Femur (tissue), 1 donor: Measurements from ENCODE around the gene ENO3.

Experiments
- DNase-seq: peaks from one replicate; pipeline ENCODE4 v3.0.0-alpha.2; 2017

The ENO3 gene

DNA sequence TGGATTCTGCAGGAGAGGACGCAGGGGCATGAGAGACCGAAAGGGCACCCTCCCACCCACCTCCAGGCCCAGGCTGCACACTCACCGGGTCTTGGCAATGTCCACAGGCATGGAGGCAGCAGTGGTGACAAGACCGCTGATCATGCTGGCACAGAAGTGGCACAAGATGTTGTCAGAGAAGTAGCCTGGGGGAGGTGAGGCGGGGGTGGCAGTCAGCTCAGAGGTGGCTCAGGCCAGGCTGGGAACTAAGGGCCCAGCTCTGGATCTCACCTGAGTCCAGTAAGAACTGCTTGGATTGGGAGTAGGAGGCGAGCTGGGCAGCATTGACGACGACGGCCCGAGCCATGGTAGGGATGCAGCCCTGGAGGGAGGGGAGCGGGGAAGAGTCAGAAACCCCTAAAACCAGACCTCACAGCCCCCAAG, 12.8 kb upstream of the ENO3 start:
- no peak for DNase-seq

DNA sequence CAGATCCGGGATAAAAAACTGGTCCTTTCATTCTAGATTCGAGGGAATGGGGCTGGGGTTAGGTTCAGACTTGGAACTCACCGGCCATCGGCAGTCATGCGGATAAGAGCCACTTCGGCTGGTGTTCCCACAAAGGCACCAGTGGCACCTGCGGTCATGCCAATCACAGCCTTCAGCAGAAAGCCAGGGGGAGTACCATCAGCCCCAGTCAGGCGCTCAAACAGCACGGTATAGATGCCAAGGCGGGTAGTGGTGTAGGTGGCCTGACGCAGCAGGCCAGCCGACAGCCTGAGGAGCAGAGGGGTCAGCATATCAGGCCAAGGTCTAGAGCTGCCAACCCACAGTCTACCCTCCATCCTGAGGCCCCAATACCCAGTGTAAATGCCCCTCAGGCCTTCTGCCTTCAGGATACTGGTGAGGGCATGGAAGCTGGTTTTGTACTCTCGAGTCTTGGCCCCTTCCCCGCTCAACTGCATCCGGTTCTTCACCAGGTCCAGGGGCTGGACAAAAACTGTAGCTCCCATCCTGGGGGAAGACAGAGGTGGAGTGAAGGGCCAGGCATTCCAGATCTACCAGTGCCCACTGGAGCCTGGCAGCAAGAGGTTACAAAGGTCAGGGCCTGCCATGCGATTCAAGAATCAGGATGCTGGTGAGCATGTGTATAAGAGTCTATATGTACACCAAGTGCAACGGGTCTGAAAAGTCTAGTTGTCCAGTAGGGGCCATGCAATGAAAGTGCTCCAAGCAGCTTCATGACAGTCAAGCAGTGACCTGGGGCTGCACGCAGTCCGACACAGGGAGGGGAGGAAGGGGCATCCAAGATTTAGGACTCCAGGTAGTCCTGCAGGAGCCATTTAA, 12.0 kb upstream of the ENO3 start:
- DNase-seq: no peak

DNA sequence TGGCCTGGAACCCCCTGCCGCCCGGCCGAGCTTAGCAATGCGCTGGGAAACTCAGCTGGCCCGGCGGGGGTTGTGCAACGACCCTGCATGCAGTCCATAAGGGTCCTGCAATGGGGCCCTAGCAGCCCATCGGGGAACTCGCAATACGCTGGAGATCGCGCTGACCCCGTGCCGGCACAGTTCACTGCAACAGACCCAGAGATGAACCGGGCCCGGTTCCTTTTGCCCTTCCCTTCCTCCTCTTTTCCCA, 11.4 kb upstream of the ENO3 start:
- no peak for DNase-seq

DNA sequence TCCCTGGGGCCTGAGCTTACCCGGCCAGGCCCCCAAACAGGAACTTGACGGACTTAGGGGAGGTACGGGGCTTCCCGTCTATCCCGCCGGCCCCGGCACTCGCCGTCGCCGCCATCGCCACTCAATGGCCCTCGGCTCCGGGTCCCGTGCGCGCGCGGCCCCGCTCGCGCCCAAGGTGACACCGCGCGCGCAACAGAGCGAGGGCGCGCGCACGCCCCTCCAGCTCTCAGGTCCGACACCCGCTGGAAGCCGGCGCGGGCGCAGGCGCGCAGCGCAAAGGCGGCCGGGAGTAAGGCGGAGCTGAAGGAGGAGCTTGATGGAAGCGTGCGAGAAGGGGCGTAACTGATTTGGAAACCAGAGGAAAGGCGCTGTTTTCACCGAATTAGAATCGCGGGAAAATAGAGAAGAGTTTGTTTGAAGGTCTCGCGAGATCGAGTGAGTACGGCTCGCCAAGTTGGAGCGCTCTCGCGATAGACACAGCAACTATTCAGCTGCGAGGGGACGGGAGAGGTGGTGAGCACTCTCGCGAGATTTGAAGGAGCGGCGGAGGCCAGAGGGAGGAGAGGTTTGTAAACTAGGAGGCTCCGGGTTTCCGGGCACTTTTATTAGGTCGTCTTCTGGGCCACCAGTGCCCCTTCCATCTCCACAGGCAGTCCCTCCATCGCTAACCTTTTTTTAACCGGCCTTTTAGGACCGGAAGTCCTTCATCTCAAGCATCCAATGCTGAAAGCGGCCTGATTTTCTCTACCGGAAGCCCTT, 10.9 kb upstream of the ENO3 start, which contains the start of the genes RNF167 and SLC25A11:
TSS of gene RNF167 (plus strand) at position 473 of the 759 bp plus-strand sequence. CDS start 642 bp downstream, outside the sequence.
TSS of gene SLC25A11 (minus strand) at position 251 of the 759 bp plus-strand sequence. CDS start at position 115, 136 bp downstream.
- DNase-seq: peak; percentile 99

DNA sequence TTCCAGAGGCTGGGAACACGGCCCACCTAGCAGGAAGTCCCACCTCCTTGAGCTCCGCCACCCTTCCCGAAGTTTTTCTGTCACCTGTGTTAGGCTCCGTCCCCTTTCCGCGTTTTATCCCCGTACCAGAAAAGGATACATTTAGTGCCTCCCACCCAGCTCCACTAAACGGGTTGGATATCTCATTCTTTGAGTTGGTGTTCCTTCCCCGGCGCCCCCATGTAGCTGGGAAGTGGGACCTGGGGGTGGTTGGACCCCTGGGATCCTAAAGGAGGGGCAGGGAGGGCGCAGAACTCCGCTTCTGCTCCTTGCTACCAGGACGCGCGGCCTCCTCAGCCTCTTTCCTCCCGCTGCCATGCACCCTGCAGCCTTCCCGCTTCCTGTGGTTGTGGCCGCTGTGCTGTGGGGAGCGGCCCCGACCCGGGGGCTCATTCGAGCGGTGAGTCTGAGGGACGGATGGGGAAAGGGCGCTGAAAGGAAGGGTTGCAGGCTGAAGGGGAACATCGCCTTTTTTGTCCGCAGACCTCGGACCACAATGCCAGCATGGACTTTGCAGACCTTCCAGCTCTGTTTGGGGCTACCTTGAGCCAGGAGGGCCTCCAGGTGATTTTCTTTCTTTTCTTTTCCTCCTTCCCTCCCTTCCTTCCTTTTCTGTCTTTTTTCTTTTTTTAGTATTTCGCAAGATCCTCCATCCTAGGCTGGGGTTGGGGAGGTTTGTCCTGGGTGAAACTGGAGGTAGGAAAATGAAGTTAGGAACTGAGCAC, 10.2 kb upstream of the ENO3 start:
- no peak for DNase-seq

DNA sequence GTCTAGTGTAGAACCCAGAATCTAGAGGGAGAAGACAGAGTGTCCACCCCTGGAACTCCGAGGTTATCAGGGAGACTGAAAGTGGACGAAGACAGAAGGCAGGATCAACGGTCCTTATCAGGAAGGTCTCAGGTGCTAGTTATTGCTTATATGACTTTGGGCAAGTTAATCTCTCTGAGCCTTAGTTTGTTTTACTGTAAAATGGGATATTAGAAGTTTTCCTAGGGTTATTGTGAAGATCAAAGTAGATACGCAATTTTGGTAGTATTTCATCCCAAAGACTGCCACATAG, 9.7 kb upstream of the ENO3 start:
- no peak for DNase-seq

DNA sequence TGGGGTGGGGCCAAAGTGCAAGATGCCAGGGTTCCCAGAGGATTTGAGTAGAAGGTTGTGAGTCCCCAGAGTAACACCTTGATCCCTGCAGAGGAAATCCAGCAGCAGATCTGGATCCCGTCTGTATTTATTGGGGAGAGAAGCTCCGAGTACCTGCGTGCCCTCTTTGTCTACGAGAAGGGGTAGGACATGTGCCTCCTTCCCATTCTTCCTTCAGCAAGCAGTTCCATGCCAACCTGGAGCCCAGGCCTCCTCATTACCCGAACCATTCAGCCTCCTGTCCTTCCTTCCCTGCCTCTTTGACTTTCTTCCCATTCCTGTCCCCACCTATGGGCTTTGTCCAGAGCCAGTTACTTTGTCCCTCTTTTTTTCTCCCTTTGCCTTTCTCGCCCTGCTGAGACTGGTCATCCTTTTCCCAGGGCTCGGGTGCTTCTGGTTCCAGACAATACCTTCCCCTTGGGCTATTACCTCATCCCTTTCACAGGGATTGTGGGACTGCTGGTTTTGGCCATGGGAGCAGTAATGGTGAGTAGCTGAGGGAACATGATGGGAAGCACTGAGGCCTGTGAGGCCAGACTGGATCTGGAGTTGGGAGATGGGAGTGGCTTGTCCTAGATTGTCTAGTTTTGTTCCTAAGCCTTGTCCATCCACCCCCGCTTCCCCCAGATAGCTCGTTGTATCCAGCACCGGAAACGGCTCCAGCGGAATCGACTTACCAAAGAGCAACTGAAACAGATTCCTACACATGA, 8.0 kb upstream of the ENO3 start:
- no peak for DNase-seq

DNA sequence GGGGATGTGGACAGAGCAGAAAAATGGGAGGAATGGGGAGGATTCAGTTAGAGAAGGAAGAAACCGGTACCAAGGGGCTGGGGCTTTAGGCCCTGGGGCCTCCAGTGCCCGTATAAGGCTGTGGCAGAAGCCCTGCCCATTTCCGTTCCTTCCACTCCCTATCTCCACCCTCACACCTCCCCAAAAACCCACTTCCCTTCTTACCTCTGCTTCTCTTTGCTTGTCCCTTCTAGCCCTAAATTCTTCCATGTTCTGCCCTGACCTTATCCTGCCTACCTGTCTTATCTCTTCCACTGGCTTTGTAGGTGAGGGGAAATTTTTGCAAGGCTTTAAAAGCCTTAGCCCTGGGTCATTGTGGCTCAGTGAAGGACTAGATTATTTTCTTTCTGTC, 6.8 kb upstream of the ENO3 start:
- no peak for DNase-seq

DNA sequence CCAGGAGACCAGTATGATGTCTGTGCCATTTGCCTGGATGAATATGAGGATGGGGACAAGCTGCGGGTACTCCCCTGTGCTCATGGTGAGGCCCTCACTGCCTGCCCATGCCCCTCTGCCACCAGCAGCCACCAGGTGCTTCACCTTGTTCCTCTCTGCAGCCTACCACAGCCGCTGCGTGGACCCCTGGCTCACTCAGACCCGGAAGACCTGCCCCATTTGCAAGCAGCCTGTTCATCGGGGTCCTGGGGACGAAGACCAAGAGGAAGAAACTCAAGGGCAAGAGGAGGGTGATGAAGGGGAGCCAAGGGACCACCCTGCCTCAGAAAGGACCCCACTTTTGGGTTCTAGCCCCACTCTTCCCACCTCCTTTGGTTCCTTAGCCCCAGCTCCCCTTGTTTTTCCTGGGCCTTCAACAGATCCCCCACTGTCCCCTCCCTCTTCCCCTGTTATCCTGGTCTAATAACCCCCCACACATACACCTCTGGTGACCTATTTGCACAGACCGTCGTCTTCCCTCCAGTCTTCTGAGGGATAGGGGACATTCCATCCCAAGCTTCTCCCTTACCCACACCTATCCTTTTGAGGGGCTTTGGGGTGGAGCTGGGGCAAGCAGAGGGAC, 6.3 kb upstream of the ENO3 start:
- DNase-seq: no peak

DNA sequence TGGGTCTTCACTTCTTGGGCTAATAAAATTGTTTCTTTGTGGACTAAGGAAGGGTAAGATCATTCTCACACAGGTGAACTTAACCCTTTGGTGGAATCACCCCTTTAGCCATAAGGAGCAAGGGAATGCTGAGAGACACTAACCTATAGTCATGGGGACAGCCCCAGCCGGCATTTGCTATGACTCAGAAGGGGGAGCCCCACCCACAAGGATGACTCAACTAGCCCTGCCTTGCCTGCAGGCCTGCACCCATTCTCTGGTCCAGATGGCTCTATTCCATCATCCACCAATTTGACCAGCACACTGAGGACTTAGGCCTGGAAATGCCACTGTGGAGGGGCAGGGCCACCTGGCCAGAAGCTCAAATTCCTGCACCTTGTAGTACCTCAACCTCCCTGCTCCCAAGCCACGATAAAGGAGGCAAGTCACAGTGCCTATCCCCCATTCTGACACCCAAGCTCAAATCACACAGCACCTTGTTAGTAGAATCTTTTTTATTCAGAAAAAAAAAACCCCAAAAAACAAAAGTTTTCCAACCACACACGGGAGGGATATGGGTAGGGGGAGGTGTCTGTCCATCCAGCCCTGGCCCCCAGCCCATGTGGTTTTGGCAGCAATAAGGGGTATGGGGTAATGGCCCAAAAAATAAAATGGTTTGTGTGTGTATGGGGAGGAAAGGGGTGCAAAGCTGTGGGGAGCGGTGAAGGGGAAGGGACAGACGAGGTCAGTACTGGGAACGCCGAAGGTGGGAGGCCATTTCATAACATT, 5.6 kb upstream of the ENO3 start:
- DNase-seq: no peak

DNA sequence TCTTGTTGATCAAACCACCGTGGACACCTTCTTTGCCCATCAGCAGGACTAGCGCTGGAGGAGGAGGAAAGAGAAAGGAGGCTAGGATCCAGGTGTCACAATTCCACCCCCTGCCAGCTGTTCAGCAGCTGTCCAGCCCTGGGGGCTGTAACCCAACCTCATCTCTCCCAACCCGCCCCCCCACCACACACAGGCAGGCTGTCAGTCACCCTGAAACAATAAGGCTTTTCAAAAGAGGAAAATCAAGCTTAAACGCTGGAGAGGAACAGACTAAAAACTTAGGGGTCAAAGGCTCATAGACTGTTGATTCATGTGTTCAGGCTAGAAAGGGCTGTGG, 5.0 kb upstream of the ENO3 start:
- DNase-seq: no peak

DNA sequence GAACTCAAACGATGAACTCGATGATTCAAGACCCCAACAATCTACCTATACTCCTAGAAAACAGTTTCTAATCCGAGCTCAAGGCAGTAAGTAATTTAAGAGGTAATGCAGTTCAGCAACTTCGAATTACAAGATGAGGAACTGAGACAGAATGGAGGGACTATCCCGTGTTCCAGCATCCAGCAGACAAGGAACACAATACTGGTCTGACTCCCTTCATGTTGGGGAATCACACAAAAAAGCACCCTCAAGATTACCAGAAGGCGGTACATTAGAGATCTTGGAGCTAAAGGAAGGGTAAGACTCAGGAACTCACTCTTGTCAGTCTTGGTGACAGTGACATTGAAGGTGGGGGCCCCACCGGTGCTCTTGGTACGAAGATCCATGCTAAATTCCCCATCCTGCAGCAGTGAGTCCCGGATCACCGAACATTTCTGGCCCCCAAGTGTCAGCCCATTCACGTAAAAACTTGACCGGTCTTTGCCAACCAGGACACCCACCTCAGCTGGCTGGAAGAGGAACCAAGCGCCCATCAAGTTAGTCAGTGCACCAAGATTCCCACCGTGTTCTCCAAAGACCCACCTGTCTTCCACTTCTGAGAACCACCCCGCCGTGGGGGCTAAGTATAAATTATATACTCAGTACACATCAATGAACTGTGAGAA, 4.5 kb upstream of the ENO3 start:
- DNase-seq: no peak

DNA sequence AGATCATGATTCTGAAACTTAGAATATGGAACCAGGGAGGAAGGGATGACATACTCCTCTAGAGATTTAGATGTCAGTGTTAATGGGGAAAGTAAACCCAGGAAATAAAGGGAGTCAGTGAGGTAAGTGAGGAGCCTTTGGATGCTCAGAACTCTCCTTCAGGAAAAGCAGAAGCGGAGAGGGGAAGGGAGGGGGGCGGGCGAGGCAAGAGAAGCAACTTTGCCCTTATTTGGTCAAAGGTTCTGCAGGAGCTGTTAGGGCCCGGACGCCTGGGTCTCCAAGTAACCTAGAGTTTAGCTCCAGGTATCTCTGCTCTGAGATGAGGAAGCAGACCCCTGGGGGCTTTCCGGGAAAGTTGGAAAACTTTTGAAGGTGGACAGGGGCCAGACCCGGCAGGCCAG, 3.9 kb upstream of the ENO3 start:
- no peak for DNase-seq

DNA sequence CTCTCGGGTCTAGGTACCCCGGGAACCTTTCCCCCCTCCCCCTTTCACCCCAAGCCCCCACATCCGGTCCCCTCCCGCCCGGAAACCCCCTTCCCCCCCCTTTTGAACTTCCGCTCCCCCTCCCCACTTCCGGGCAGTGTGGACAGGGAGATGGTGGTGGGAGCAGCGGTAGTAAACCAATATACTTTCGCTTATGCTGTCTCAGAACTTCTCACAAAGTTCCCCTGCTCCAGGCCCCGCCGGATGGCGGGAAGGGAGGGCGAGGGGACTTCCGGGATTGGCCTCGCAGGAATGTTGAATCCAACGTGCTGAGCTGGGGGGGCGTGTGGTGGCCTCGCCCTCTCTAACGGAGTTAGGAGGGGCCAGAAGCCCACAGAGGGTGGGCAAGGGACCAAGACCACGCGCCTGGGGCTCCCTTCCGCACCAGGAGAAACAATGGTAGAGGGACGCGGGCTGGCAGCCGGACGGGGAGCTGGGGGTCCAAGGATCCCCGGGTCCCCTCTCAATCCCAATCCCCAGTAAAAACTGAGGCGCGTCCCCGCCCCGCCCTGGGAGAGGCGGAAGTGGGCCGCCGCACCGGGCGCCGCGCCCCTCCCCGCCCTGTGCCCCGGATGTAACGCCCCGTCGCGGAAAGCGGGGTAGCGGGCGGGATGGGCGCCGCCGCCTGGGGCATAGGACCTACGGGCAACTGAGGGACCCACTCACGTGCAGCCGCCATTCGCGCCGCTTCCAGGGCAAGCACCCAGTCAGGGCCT, 3.3 kb upstream of the ENO3 start:
- peak; percentile 79 for DNase-seq

DNA sequence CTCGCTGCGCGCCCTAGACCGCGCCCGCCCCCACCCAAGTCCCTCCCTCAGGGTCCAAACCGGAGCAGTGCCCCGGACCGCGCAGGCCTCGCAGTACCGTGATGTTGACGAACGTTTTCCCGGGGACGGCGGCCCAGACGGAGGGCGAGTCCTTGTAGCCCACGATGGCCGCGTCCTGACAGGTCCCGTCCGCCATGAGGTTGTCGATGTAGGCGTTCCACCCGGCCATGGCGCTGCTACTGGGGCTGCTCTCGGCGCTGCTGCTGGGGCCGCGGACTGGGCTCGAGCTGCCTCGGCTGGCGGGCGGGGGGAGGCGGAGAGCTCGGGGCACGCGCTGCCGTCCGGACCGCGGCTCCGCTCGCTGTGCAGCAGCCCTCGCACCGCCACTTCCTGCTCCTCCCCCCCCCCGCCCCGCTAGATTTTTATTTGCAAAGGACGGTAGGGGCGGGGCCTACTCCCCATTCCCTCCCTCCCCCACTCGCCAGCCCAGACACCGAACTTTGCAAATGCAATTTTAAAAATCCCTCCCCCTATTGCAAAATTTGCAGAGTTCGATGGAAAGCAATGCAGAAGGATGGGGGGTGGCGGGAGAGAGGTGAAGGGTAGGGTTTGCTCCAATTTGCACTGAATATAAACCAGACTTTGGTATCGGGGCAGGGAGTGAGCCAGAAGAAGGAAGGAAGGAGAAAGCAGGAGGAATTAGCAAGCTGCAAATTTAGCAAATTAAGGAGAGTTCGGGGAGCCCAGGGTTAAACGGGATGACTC, 2.6 kb upstream of the ENO3 start, which contains the start of gene PFN1:
TSS of gene PFN1 (minus strand) at position 365 of the 765 bp plus-strand sequence. CDS start at position 229, 136 bp downstream.
- DNase-seq: peak; percentile 95

DNA sequence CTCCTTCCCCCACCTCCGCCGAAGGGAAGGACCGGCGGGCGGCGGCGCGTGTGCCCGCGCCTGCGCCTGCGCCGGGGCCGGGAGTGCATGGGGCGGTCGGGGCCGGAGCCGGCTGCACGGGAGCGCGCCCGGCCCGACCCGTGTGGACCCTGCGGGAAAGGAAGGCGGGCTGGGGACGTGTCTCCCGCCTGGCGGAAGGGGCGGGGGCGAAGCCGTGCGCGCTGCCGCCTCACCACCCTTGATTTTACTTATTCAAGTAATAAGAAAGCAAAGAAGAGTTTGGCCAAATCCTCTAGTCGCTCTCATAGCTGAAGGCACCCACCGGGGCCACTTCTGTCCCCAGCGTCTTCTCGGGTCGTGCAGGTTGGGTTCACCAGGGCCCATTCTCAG, 2.0 kb upstream of the ENO3 start:
- peak; percentile 93 for DNase-seq

DNA sequence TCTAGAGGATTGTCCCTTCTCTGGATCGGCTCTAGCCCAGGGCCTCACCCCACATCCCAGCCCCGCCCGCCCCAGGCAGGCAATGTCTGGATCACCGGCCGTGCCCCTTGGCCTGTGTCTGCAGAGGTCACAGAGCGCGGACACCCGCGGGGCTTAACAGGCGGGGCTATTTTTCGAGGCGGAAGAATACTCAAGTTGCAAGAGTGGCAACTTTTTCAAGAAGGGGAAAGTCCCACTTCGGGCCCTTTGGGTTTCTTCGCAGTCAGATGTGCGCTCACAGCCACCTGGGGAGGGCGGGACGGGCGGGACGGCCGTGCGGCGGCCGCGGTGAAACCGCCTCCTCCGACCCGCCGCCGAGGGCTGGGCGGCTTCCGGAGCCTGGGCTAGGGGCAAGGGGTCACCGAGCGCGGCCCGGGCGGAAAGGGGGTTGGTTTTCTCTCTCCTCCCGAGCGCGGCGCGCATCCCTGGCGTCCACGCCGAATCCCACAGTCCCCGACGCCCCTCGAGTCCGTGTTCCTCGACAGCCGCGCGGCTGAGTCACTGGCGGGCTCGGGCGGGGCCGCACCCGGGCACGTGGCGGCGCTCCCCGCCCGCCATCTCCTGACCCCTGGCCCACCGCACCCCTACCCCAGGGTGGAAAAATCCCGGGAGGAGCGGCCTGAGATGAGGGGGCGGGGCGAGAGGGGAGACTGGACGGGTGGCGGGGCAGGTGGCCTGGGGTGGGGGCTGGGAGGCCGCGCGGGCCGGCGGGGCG, 1.4 kb upstream of the ENO3 start:
- peak; percentile 79 for DNase-seq

DNA sequence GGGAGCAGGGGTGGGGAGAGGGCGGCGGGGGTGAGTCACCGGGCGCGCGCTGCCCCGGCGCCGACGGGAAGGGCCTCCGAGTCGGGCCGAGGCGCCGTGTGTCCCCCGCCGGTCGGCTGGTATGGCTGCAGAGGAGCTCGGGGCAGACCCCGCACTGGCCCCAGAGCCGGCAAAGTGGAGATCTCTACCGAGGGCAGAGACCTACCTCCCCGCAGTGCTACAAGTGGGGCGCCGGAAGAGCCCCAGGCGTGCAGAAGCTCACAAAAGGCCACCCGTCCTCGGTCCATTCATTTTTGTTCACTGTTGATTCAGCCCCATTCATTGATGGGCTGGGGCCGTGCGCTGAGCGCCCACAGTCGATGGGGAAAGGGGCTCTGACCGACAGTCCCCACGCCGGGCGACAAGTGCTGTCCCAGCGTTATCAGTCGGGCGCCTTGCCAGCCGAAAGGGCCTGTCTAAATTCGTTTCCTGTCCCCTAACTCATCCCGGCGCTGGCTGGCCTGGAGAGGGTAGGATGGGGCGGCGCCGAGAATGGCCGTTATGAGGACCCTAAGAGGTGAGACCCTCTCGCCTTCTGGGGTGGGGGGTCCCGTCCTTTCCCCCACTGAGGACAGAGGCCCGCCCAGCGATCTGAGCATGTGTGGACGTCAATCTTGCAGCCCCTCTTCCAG, 709 bp upstream of the ENO3 start:
- peak; percentile 74 for DNase-seq
